ENCODE data around the gene OTUD7B.
"Not testable (repeated sequence)": the region's sequence is repeated elsewhere in the genome, so short reads cannot be mapped to it uniquely, and the experiment has no call there.

The OTUD7B gene

GRCh38 chr1:149942207-149942606 lies 68.3 kb downstream of the OTUD7B start:
- DNase-seq: no peak

GRCh38 chr1:149940427-149940826 lies 70.1 kb downstream of the OTUD7B start:
- no peak for DNase-seq

- DNase-seq: not testable (repeated sequence)
Measured at GRCh38 chr1:149938668-149939003, 71.9 kb downstream of the OTUD7B start.

- DNase-seq: peak; percentile 36
Measured at GRCh38 chr1:149937759-149938158, 72.8 kb downstream of the OTUD7B start.

- no peak for DNase-seq
Measured at GRCh38 chr1:149936992-149937705, 73.4 kb downstream of the OTUD7B start.

GRCh38 chr1:149936170-149936991 lies 74.1 kb downstream of the OTUD7B start, which contains the start of gene MTMR11:
Gene MTMR11 (minus strand): TSS chr1:149936879. CDS start chr1:149936647, 232 bp downstream.
- no peak for DNase-seq

- no peak for DNase-seq
Measured at GRCh38 chr1:149934356-149934755, 76.2 kb downstream of the OTUD7B start.

GRCh38 chr1:149933208-149933607 lies 77.3 kb downstream of the OTUD7B start:
- DNase-seq: no peak

- DNase-seq: no peak
Measured at GRCh38 chr1:149932474-149932873, 78.1 kb downstream of the OTUD7B start.

GRCh38 chr1:149931212-149931790 lies 79.2 kb downstream of the OTUD7B start:
- no peak for DNase-seq

GRCh38 chr1:149929856-149930255 lies 80.7 kb downstream of the OTUD7B start:
- DNase-seq: no peak

- no peak for DNase-seq
Measured at GRCh38 chr1:149928401-149928724, 82.2 kb downstream of the OTUD7B start.

- DNase-seq: peak; percentile 96
Measured at GRCh38 chr1:149927563-149928400, 82.7 kb downstream of the OTUD7B start, which contains the start of gene SF3B4. Gene SF3B4 (minus strand): TSS chr1:149927803. CDS start chr1:149927759, 44 bp downstream.

GRCh38 chr1:149927056-149927562 lies 83.4 kb downstream of the OTUD7B start:
- no peak for DNase-seq

- DNase-seq: no peak
Measured at GRCh38 chr1:149926296-149926695, 84.2 kb downstream of the OTUD7B start.

- no peak for DNase-seq
Measured at GRCh38 chr1:149925751-149926150, 84.8 kb downstream of the OTUD7B start.

- DNase-seq: no peak
Measured at GRCh38 chr1:149925345-149925744, 85.2 kb downstream of the OTUD7B start.

GRCh38 chr1:149923626-149924025 lies 86.9 kb downstream of the OTUD7B start:
- DNase-seq: no peak

GRCh38 chr1:149917571-149918144 lies 92.9 kb downstream of the OTUD7B start, which contains the start of gene SV2A:
Gene SV2A (minus strand): TSS chr1:149917844. CDS start chr1:149913840, 4,004 bp downstream.
- DNase-seq: peak; percentile 34

GRCh38 chr1:149916898-149917252 lies 93.7 kb downstream of the OTUD7B start:
- no peak for DNase-seq

GRCh38 chr1:149916193-149916897 lies 94.2 kb downstream of the OTUD7B start:
- no peak for DNase-seq
